Fibroblast of lung (primary cell): Measurements from ENCODE around the gene GPR45. TPM values are rescaled to one million over a fixed set of nuclear protein-coding genes. Genes with fewer than 3 reads are reported as not detected.

Experiments used
- DNase-seq, 2 donors: peaks; one replicate each; pipeline versions ENCODE4 v3.0.0 to v3.0.0-alpha.2; 2010; ENCODE audit warnings: low read depth in 2 of 2
- H2AFZ ChIP-seq: 2 replicates; pipeline ENCODE4 v1.5.1; 2012; ENCODE audit warnings: low read length, control low read depth, inconsistent platforms
- H3K27ac ChIP-seq: 2 replicates; pipeline ENCODE4 v1.5.1; 2011; ENCODE audit warnings: low read length, control low read depth; ENCODE audit not compliant: insufficient read depth
- H3K27me3 ChIP-seq: 2 replicates; pipeline ENCODE4 v1.5.1; 2011; ENCODE audit warnings: mild to moderate bottlenecking, low read length; ENCODE audit not compliant: control insufficient read depth, insufficient read depth
- H3K36me3 ChIP-seq: 2 replicates; pipeline ENCODE4 v1.5.1; 2011; ENCODE audit warnings: low read length; ENCODE audit not compliant: control insufficient read depth, insufficient read depth
- H3K4me1 ChIP-seq: 2 replicates; pipeline ENCODE4 v1.5.1; 2011; ENCODE audit warnings: low read length; ENCODE audit not compliant: control insufficient read depth, insufficient read depth; ENCODE audit errors: extremely low read depth
- H3K4me2 ChIP-seq: 2 replicates; pipeline ENCODE4 v1.5.1; 2011; ENCODE audit warnings: low read length, control low read depth; ENCODE audit not compliant: insufficient read depth; ENCODE audit errors: extremely low read depth
- H3K4me3 ChIP-seq, 4 experiments: fragments of 200-600 bp in 1 of 4; sonication (generic) in 1 of 4; replicated peaks in 1 of 4; 2 replicates each; pipeline ENCODE4 v1.5.1; 2011 to 2016; ENCODE audit warnings: low read length in 4 of 4, low read depth in 3 of 4, mild to moderate bottlenecking in 3 of 4, control low read depth in 2 of 4, inconsistent platforms in 1 of 4, mixed read lengths in 1 of 4; ENCODE audit not compliant: insufficient read depth in 1 of 4; ENCODE audit errors: control extremely low read depth in 1 of 4
- H3K79me2 ChIP-seq: 2 replicates; pipeline ENCODE4 v1.5.1; 2012; ENCODE audit warnings: mild to moderate bottlenecking, low read length, inconsistent platforms; ENCODE audit not compliant: control insufficient read depth, insufficient read depth
- H3K9ac ChIP-seq: 2 replicates; pipeline ENCODE4 v1.5.1; 2011; ENCODE audit warnings: mild to moderate bottlenecking, low read length, control low read depth; ENCODE audit not compliant: insufficient read depth
- H3K9me3 ChIP-seq: 2 replicates; pipeline ENCODE4 v1.5.1; 2012; ENCODE audit warnings: low read depth, low read length; ENCODE audit not compliant: control insufficient read depth, insufficient read depth
- H4K20me1 ChIP-seq: 2 replicates; pipeline ENCODE4 v1.5.1; 2011; ENCODE audit warnings: low read length; ENCODE audit not compliant: control insufficient read depth, insufficient read depth; ENCODE audit errors: extremely low read depth
- CTCF ChIP-seq, 2 donors: IDR thresholded peaks in 1 of 2; conservative IDR thresholded peaks in 1 of 2; 1 replicate in 1 of 2; 2 replicates in 1 of 2; pipeline ENCODE4 v1.5.1; 2011 to 2012; ENCODE audit warnings: low read length in 2 of 2, control low read depth in 1 of 2, inconsistent platforms in 1 of 2, low read depth in 1 of 2, mild to moderate bottlenecking in 1 of 2
- EZH2 ChIP-seq: IDR thresholded peaks from 2 replicates; pipeline ENCODE4 v1.5.1; 2012; ENCODE audit warnings: low read length, control low read depth, mild to moderate bottlenecking; ENCODE audit errors: missing control alignments
- polyA plus RNA-seq, 2 donors: library from polyadenylated mRNA; depleted of rRNA in 1 of 2; stranded (reverse) in 1 of 2; unstranded in 1 of 2; fragments of >200 nt; gene quantifications; 2 replicates each; pipeline ENCODE4 v1.2.1, GENCODE V29; 2011 to 2012; ENCODE audit warnings: missing spikeins in 1 of 2
- total RNA-seq: library from RNA; depleted of rRNA; stranded (reverse); fragments of >200 nt; gene quantifications from 2 replicates; pipeline ENCODE4 v1.2.1, GENCODE V29; 2014

GPR45 gene
- total and polyA plus RNA-seq, 2 donors (not counting 1 experiment from before 2014, with no cell fraction given), result not detected

- H3K79me2 ChIP-seq, result no peaks in the 10 kb centered on the region
- H3K27me3 ChIP-seq, result no peaks in the 10 kb centered on the region
- no peaks in the 10 kb centered on the region for H3K36me3 ChIP-seq
- no peak overlapping the region for H3K4me2 ChIP-seq
- no peak overlapping the region for H3K27ac ChIP-seq
- no peaks in the 10 kb centered on the region for H3K9me3 ChIP-seq
- no peak overlapping the region for H3K9ac ChIP-seq
- no peak for TF ChIP-seq EZH2
- no peak for TF ChIP-seq CTCF (conservative IDR thresholded peaks at IDR 0.05 in 1 of 2, IDR thresholded peaks at IDR 0.05 in 1 of 2; ENCODE audit: low read depth in 1 of 2, low read length in 2 of 2)
- H3K4me1 ChIP-seq, result no peaks in the 10 kb centered on the region
- no peak overlapping the region for H2AFZ ChIP-seq
- no peak for DNase-seq
- no peaks in the 10 kb centered on the region for H4K20me1 ChIP-seq
- H3K4me3 ChIP-seq, result no peak overlapping the region
These were observed 25.9 kb upstream of the GPR45 start for GRCh38 chr2:105215586-105216192.

GRCh38 chr2:105220604-105221003 lies 20.9 kb upstream of the GPR45 start:
- TF ChIP-seq CTCF (conservative IDR thresholded peaks at IDR 0.05 in 1 of 2, IDR thresholded peaks at IDR 0.05 in 1 of 2; ENCODE audit: low read depth in 1 of 2, low read length in 2 of 2) (no peak), EZH2 (no peak)
- no peaks in the 10 kb centered on the region for H3K27me3 ChIP-seq
- no peak overlapping the region for H2AFZ ChIP-seq
- no peaks in the 10 kb centered on the region for H3K36me3 ChIP-seq
- H3K27ac ChIP-seq, result no peak overlapping the region
- H4K20me1 ChIP-seq, result no peaks in the 10 kb centered on the region
- no peak overlapping the region for H3K4me2 ChIP-seq
- no peaks in the 10 kb centered on the region for H3K79me2 ChIP-seq
- DNase-seq, result no peak
- H3K9ac ChIP-seq, result no peak overlapping the region
- H3K9me3 ChIP-seq, result no peaks in the 10 kb centered on the region
- no peaks in the 10 kb centered on the region for H3K4me1 ChIP-seq
- no peak overlapping the region for H3K4me3 ChIP-seq

- H3K4me1 ChIP-seq, result no peaks in the 10 kb centered on the region
These were observed 17.1 kb upstream of the GPR45 start for GRCh38 chr2:105224444-105224843.

More at GRCh38 chr2:105224444-105224843, 17.1 kb upstream of the GPR45 start:
- no peaks in the 10 kb centered on the region for H3K9me3 ChIP-seq
- no peaks in the 10 kb centered on the region for H3K27me3 ChIP-seq
- no peaks in the 10 kb centered on the region for H3K79me2 ChIP-seq
- no peak overlapping the region for H3K4me3 ChIP-seq
- TF ChIP-seq CTCF (conservative IDR thresholded peaks at IDR 0.05 in 1 of 2, IDR thresholded peaks at IDR 0.05 in 1 of 2; ENCODE audit: low read depth in 1 of 2, low read length in 2 of 2) (no peak), EZH2 (no peak)
- DNase-seq, result no peak
- no peak overlapping the region for H3K9ac ChIP-seq
- H4K20me1 ChIP-seq, result no peaks in the 10 kb centered on the region
- no peak overlapping the region for H3K4me2 ChIP-seq
- no peaks in the 10 kb centered on the region for H3K36me3 ChIP-seq
- no peak overlapping the region for H3K27ac ChIP-seq
- no peak overlapping the region for H2AFZ ChIP-seq
